Naive B cell (primary cell): ENCODE measurements around the gene AAK1. TPM values are rescaled to one million over a fixed set of nuclear protein-coding genes. Genes with fewer than 3 reads are reported as not detected.
A peak's percentile ranks its signal among the peaks of the same experiment; 100 is the strongest.

Experiments
- ATAC-seq, 2 donors: fragments of 150-1000 bp; cut with Tn5 transposase; 2 replicates each; pipeline ENCODE4 v1.10.0; 2021; ENCODE audit warnings: low read depth in 2 of 2, mild to moderate bottlenecking in 2 of 2, moderate library complexity in 2 of 2
- DNase-seq: peaks from one replicate; pipeline ENCODE4 v3.0.0; 2022
- H3K27ac Mint-ChIP-seq, 6 donors: one replicate each; pipeline ENCODE4 v1.8.0; 2020 to 2022; ENCODE audit warnings: mild to moderate bottlenecking in 6 of 6, mixed read lengths in 6 of 6, moderate library complexity in 5 of 6, inconsistent platforms in 2 of 6
- H3K27me3 Mint-ChIP-seq, 3 donors: one replicate each; pipeline ENCODE4 v1.8.0; 2021 to 2022; ENCODE audit warnings: mixed read lengths in 3 of 3, mild to moderate bottlenecking in 1 of 3
- H3K36me3 Mint-ChIP-seq, 2 donors: one replicate each; pipeline ENCODE4 v1.8.0; 2020 to 2022; ENCODE audit warnings: mixed read lengths in 2 of 2, inconsistent platforms in 1 of 2, mild to moderate bottlenecking in 1 of 2
- H3K4me1 Mint-ChIP-seq, 3 donors: one replicate each; pipeline ENCODE4 v1.8.0; 2020 to 2022; ENCODE audit warnings: mixed read lengths in 3 of 3, inconsistent platforms in 1 of 3, mild to moderate bottlenecking in 1 of 3, moderate library complexity in 1 of 3
- H3K4me3 Mint-ChIP-seq, 8 donors: one replicate each; pipeline ENCODE4 v1.8.0; 2020 to 2022; ENCODE audit warnings: mild to moderate bottlenecking in 8 of 8, mixed read lengths in 8 of 8, moderate library complexity in 8 of 8, inconsistent platforms in 2 of 8
- H3K9me3 Mint-ChIP-seq, 7 donors: one replicate each; pipeline ENCODE4 v1.8.0; 2020 to 2022; ENCODE audit warnings: mixed read lengths in 7 of 7, mild to moderate bottlenecking in 5 of 7, inconsistent platforms in 2 of 7, moderate library complexity in 1 of 7
- polyA plus RNA-seq, 6 donors: library from polyadenylated mRNA; unstranded; fragments of 300-500 nt; fragmentation: Illumina TruSeq; gene quantifications; one replicate each; pipeline ENCODE4 v1.2.3, GENCODE V29; 2021; ENCODE audit warnings: low read depth in 6 of 6

AAK1 gene
- polyA plus RNA-seq, 6 donors from 2014 or later = 0.47 to 6.1 (median 3.4) TPM

GRCh38 chr2:69547984-69548715 is 95.4 kb downstream of the AAK1 start:
- peaks cover 4 to 13% (median 10%) of the 10 kb centered on the region in 3 donors for H3K4me1 Mint-ChIP-seq
- no peak overlapping the region for H3K4me3 Mint-ChIP-seq

GRCh38 chr2:69546646-69547045 is 96.9 kb downstream of the AAK1 start:
- peaks cover 0 to 12% (median 0%) of the 10 kb centered on the region in 7 donors for H3K9me3 Mint-ChIP-seq
- peaks cover 0 to 10% of the 10 kb centered on the region in 2 donors for H3K36me3 Mint-ChIP-seq
- H3K4me1 Mint-ChIP-seq = peaks cover 4 to 13% (median 10%) of the 10 kb centered on the region in 3 donors
- ATAC-seq (no peak), DNase-seq (no peak)
- H3K4me3 Mint-ChIP-seq = no peak overlapping the region
- no peak overlapping the region for H3K27ac Mint-ChIP-seq
- H3K27me3 Mint-ChIP-seq = no peaks in the 10 kb centered on the region

More at GRCh38 chr2:69547984-69548715, 95.4 kb downstream of the AAK1 start:
- DNase-seq (no peak), ATAC-seq (no peak)
- Mint-ChIP-seq H3K9me3 (peaks cover 0 to 12% (median 0%) of the 10 kb centered on the region in 7 donors), H3K27me3 (no peaks in the 10 kb centered on the region), H3K27ac (peak overlapping the region in 1 of 6 donors; percentile 15), H3K36me3 (peaks cover 0 to 10% of the 10 kb centered on the region in 2 donors)

- H3K27me3 Mint-ChIP-seq = no peaks in the 10 kb centered on the region
- peaks cover 0 to 12% (median 0%) of the 10 kb centered on the region in 7 donors for H3K9me3 Mint-ChIP-seq
- H3K36me3 Mint-ChIP-seq = peaks cover 0 to 10% of the 10 kb centered on the region in 2 donors
- peak overlapping the region in 1 of 6 donors; percentile 59 for H3K27ac Mint-ChIP-seq
- DNase-seq = no peak
- peaks cover 4 to 13% (median 10%) of the 10 kb centered on the region in 3 donors for H3K4me1 Mint-ChIP-seq
- ATAC-seq = no peak
- no peak overlapping the region for H3K4me3 Mint-ChIP-seq
Measured at GRCh38 chr2:69545477-69545932, 98.0 kb downstream of the AAK1 start.

GRCh38 chr2:69544951-69545350 is 98.6 kb downstream of the AAK1 start:
- DNase-seq (no peak), ATAC-seq (no peak)
- peaks cover 0 to 10% of the 10 kb centered on the region in 2 donors for H3K36me3 Mint-ChIP-seq
- H3K4me3 Mint-ChIP-seq = no peak overlapping the region
- H3K9me3 Mint-ChIP-seq = peaks cover 0 to 12% (median 0%) of the 10 kb centered on the region in 7 donors
- no peaks in the 10 kb centered on the region for H3K27me3 Mint-ChIP-seq
- H3K27ac Mint-ChIP-seq = peak overlapping the region in 1 of 6 donors; percentile 43
- H3K4me1 Mint-ChIP-seq = peaks cover 4 to 13% (median 10%) of the 10 kb centered on the region in 3 donors

- Mint-ChIP-seq H3K4me3 (no peak overlapping the region), H3K4me1 (peaks cover 11 to 18% (median 11%) of the 10 kb centered on the region in 3 donors), H3K27me3 (no peaks in the 10 kb centered on the region), H3K36me3 (peaks cover 0 to 4% of the 10 kb centered on the region in 2 donors), H3K9me3 (peaks cover 0 to 5% (median 0%) of the 10 kb centered on the region in 7 donors), H3K27ac (no peak overlapping the region)
- ATAC-seq (no peak), DNase-seq (no peak)
Measured at GRCh38 chr2:69539549-69539908, 104.0 kb downstream of the AAK1 start.

GRCh38 chr2:69538872-69539548 is 104.5 kb downstream of the AAK1 start:
- peaks cover 0 to 4% of the 10 kb centered on the region in 2 donors for H3K36me3 Mint-ChIP-seq
- H3K4me3 Mint-ChIP-seq = no peak overlapping the region

GRCh38 chr2:69538249-69538648 is 105.3 kb downstream of the AAK1 start:
- peaks cover 11 to 18% (median 11%) of the 10 kb centered on the region in 3 donors for H3K4me1 Mint-ChIP-seq

More at GRCh38 chr2:69538872-69539548, 104.5 kb downstream of the AAK1 start:
- ATAC-seq (no peak), DNase-seq (no peak)
- Mint-ChIP-seq H3K4me1 (peaks cover 11 to 18% (median 11%) of the 10 kb centered on the region in 3 donors), H3K27ac (no peak overlapping the region), H3K9me3 (peaks cover 0 to 11% (median 2%) of the 10 kb centered on the region in 7 donors), H3K27me3 (no peaks in the 10 kb centered on the region)

GRCh38 chr2:69535817-69536241 is 107.7 kb downstream of the AAK1 start:
- ATAC-seq = peak; percentile 28 to 34
- DNase-seq = no peak
- Mint-ChIP-seq H3K4me1 (peaks cover 11 to 18% (median 11%) of the 10 kb centered on the region in 3 donors), H3K36me3 (peaks cover 0 to 13% of the 10 kb centered on the region in 2 donors), H3K27me3 (no peaks in the 10 kb centered on the region), H3K4me3 (peak overlapping the region in 1 of 8 donors; percentile 10), H3K9me3 (peaks cover 0 to 32% (median 17%) of the 10 kb centered on the region in 7 donors), H3K27ac (peak overlapping the region in 2 of 6 donors; percentile 69 to 83)

More at GRCh38 chr2:69538249-69538648, 105.3 kb downstream of the AAK1 start:
- no peak for ATAC-seq
- H3K36me3 Mint-ChIP-seq = peaks cover 0 to 8% of the 10 kb centered on the region in 2 donors
- no peak for DNase-seq
- peaks cover 0 to 18% (median 5%) of the 10 kb centered on the region in 7 donors for H3K9me3 Mint-ChIP-seq
- H3K4me3 Mint-ChIP-seq = no peak overlapping the region
- H3K27ac Mint-ChIP-seq = no peak overlapping the region
- no peaks in the 10 kb centered on the region for H3K27me3 Mint-ChIP-seq

- DNase-seq (no peak), ATAC-seq (no peak)
- no peak overlapping the region for H3K4me3 Mint-ChIP-seq
- peaks cover 7 to 11% (median 9%) of the 10 kb centered on the region in 3 donors for H3K4me1 Mint-ChIP-seq
- H3K27me3 Mint-ChIP-seq = no peaks in the 10 kb centered on the region
- H3K27ac Mint-ChIP-seq = no peak overlapping the region
- H3K36me3 Mint-ChIP-seq = peaks cover 0 to 9% of the 10 kb centered on the region in 2 donors
- peaks cover 0 to 32% (median 17%) of the 10 kb centered on the region in 7 donors for H3K9me3 Mint-ChIP-seq
Measured at GRCh38 chr2:69531186-69531585, 112.4 kb downstream of the AAK1 start.

- peaks cover 0 to 9% of the 10 kb centered on the region in 2 donors for H3K36me3 Mint-ChIP-seq
- H3K27me3 Mint-ChIP-seq = no peaks in the 10 kb centered on the region
- no peaks in the 10 kb centered on the region for H3K4me1 Mint-ChIP-seq
- DNase-seq (no peak), ATAC-seq (no peak)
- H3K27ac Mint-ChIP-seq = no peak overlapping the region
- H3K4me3 Mint-ChIP-seq = no peak overlapping the region
- peaks cover 0 to 26% (median 15%) of the 10 kb centered on the region in 7 donors for H3K9me3 Mint-ChIP-seq
Measured at GRCh38 chr2:69529480-69529879, 114.1 kb downstream of the AAK1 start.

GRCh38 chr2:69525261-69525660 is 118.3 kb downstream of the AAK1 start:
- H3K27ac Mint-ChIP-seq = no peak overlapping the region
- ATAC-seq (no peak), DNase-seq (no peak)
- no peaks in the 10 kb centered on the region for H3K4me1 Mint-ChIP-seq
- H3K36me3 Mint-ChIP-seq = no peaks in the 10 kb centered on the region
- no peaks in the 10 kb centered on the region for H3K27me3 Mint-ChIP-seq
- H3K9me3 Mint-ChIP-seq = no peaks in the 10 kb centered on the region
- H3K4me3 Mint-ChIP-seq = no peak overlapping the region

GRCh38 chr2:69524799-69525198 is 118.7 kb downstream of the AAK1 start:
- Mint-ChIP-seq H3K9me3 (no peaks in the 10 kb centered on the region), H3K4me3 (no peak overlapping the region), H3K27ac (no peak overlapping the region), H3K4me1 (no peaks in the 10 kb centered on the region), H3K27me3 (no peaks in the 10 kb centered on the region), H3K36me3 (no peaks in the 10 kb centered on the region)
- DNase-seq (no peak), ATAC-seq (no peak)

GRCh38 chr2:69521747-69522146 is 121.8 kb downstream of the AAK1 start:
- no peak overlapping the region for H3K27ac Mint-ChIP-seq
- H3K27me3 Mint-ChIP-seq = no peaks in the 10 kb centered on the region
- H3K4me3 Mint-ChIP-seq = no peak overlapping the region
- no peaks in the 10 kb centered on the region for H3K9me3 Mint-ChIP-seq
- peaks cover 0 to 9% of the 10 kb centered on the region in 2 donors for H3K36me3 Mint-ChIP-seq
- no peaks in the 10 kb centered on the region for H3K4me1 Mint-ChIP-seq
- DNase-seq (no peak), ATAC-seq (no peak)
